ENCODE results near the gene WTIP.
"Not testable (repeated sequence)": the region's sequence is repeated elsewhere in the genome, so short reads cannot be mapped to it uniquely, and the experiment has no call there.

DNA sequence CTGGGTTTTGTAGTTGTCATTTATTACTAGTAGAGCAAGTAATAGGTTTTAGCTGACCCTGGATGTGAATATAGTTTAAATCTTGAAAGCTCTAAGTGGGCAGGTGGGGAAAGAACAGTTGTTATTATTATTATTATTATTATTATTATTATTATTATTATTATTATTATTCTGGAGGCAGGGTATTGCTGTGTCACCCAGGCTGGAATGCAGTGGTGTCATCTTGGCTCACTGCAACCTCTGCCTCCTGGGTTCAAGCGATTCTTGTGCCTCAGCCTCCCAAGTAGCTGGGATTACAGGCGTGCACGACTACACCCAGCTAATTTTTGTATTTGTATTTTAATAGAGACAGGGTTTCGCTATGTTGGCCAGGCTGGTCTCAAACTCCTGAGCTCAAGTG is 3.1 kb upstream of the WTIP start:
- TF ChIP-seq POLR2A (IDR thresholded peaks at IDR 0.05; ENCODE audit: low read length); GATA1 (IDR thresholded peaks at IDR 0.05; ENCODE audit: low read depth, low read length): not testable (repeated sequence)

Measured in erythroblast (primary cell).